NCI-H524 (cell line): ENCODE results near the gene TULP1.

Experiments used
- DNase-seq, 2 experiments: peaks; one replicate each; lab custom pipeline; 2025; lab: John Stamatoyannopoulos, UW

The TULP1 gene

GRCh38 chr6:35483893-35484645 lies 28.6 kb downstream of the TULP1 start:
- peak; percentile 63 to 78 for DNase-seq

DNA sequence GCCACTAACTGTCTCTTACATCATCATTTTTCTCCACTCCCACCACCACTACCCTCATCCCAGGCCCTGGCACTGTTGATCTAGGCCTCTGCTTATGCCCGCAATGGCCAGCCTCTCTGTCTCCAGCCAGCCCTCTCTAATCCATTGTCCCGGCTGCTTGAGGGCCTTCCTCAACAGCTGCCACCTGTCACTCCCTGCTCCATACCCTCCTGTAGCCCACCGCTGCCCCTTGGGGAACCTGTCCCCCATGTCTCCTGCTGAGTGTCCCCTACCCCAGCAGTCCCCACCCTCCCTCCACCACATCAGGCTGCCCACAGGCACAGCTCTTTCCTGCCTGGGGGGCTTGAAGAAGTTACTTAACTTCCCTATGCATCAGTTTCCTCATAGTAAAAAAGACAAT lies 29.2 kb downstream of the TULP1 start:
- DNase-seq = peak; percentile 54 to 74

GRCh38 chr6:35483062-35483461 lies 29.6 kb downstream of the TULP1 start:
- no peak for DNase-seq

DNA sequence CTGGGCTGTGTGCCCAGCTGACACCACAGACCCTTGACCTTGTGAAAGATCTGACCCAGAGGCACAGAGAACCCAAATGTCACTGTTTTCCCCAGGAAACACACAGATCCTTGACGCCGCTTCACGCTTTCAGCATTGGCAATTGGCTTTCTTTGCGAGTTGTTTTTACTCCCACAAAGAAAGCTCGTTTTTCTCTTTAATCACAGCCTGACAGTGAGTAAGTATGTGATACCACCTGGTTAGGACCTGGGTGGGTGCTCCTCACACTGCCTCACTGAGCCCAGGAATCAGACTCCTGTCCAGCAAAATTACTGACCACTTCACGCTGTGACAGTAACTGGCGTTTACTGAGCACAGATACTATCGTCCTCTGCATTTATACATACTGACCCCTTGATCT lies 31.5 kb downstream of the TULP1 start:
- no peak for DNase-seq

- DNase-seq = no peak
These were observed 32.5 kb downstream of the TULP1 start for GRCh38 chr6:35480176-35480575.

- no peak for DNase-seq
These were observed 34.4 kb downstream of the TULP1 start for GRCh38 chr6:35478259-35478658.

DNA sequence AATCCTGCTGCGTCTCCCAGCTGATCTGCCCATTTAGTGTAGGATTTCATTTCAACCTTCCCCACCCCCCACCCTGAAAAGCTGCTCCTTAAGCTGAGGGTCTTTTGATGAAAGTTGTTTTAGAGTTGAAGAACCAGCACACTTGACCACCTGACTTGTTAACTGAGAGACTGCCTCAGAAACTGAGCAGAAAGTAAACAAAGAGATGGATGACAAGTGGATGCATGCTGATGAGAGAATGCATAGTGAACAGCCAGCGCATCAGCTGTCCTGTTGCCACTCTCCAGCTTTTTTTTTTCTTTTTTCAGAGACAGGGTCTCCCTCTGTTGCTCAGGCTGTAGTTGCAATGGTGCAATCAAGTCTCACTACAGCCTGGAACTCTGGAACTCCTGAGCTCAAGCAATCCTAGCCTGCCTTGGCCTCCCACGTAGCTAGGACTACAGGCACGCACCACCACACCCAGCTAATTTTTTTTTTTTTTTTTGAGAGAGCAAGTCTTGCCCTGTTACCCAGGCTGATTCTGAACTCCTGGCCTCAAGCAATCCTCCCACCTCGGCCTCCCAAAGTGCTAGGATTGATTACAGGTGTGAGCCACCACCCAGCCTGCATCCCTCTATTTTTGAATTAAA lies 35.0 kb downstream of the TULP1 start:
- DNase-seq = no peak

- no peak for DNase-seq
These were observed 35.7 kb downstream of the TULP1 start for GRCh38 chr6:35477028-35477427.

DNA sequence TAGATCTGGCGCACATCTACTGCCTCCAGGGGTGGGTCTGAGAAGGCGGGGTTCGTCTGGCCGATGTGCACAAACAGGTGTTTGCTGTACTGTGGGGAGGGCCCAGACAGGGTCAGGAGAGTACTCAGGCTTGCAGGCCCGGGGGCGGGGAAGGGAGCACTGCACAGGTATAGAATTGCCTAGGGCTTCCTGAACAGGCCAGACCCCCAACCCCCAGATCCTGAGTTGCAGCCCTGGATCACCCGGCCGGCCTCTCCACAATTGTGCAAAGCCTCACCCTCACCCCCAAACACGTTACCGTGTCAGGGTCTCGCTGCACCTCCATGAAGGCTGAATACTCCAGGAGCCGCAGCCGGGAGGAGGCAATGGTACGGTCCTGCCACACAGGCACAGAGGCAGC lies 36.7 kb downstream of the TULP1 start:
- DNase-seq = no peak

DNA sequence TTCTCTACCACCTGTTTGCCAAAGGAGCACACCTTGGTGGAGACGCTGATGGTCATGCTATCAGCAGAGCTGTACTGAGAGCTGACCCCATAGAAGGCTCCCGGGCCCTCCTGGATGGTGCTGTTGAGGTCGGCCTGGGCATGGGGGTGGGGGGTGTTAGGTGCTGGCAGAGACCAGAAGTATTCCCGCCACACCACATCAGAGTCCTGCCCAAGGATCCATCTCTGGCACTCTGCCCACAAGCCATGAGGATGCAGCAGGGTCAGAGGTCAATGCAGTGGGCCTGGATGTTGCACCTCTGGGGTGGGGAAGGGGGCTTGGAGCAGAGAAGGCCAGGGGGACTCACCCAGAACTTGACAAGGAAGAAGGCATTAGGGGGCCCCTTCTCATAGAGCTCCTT lies 37.1 kb downstream of the TULP1 start:
- no peak for DNase-seq

GRCh38 chr6:35474942-35475570 lies 37.6 kb downstream of the TULP1 start:
- DNase-seq = no peak

GRCh38 chr6:35474131-35474941 lies 38.4 kb downstream of the TULP1 start:
- no peak for DNase-seq

DNA sequence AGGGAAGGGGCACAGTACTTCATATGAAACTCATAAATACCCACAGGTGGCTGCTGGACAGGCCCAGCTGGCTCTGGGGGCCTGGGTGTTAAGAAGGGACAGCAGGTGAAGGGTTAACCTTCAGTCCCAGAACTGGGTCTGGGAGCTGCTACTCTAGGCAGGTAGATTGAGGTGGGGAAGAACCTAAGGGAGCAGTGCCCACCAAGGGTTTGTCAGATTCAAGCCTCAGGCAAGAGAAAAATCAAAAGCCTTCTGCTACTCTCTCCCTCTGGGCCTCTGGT lies 38.9 kb downstream of the TULP1 start:
- DNase-seq = peak in 1 of 2 experiments; percentile 26

- DNase-seq = no peak
These were observed 39.4 kb downstream of the TULP1 start for GRCh38 chr6:35473075-35473849.

GRCh38 chr6:35471836-35472345 lies 40.8 kb downstream of the TULP1 start:
- DNase-seq = no peak

GRCh38 chr6:35470663-35471120 lies 42.0 kb downstream of the TULP1 start:
- DNase-seq = no peak

DNA sequence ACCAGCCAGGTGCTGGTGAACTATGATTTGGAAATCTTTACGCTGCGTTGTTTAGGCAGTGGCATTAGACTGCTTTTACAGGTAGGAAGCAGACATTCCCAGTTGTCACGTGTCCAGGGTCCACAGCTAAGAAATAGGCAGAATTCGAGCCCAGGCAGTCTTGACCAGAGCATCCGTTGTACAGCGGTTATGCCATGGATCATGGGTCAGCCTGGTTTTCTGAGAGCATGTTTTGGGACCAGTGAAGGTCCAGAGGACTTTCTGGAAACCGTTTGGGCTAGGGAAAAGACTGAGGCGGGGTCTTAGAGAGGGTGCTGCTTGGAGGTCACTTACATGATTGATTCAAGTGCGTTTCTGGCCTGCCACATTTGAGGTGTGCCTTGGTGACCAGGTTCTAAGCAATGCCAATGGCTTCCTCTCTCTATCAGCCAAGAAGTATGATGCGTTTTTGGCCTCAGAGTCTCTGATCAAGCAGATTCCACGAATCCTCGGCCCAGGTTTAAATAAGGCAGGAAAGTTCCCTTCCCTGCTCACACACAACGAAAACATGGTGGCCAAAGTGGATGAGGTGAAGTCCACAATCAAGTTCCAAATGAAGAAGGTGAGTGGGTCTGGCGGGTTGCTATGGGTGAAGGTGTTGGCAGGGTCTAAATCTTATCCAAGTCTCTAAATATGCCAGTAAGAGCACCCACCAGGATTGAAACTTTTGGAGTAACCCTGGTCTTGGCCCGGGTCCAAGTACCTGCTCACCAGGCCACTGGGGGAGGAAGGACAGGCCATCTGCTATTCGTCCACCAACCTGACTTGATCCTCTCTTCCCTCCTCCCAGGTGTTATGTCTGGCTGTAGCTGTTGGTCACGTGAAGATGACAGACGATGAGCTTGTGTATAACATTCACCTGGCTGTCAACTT lies 42.7 kb downstream of the TULP1 start:
- DNase-seq = peak in 1 of 2 experiments; percentile 51

- peak in 1 of 2 experiments; percentile 56 for DNase-seq
These were observed 43.5 kb downstream of the TULP1 start for GRCh38 chr6:35468980-35469750.

DNA sequence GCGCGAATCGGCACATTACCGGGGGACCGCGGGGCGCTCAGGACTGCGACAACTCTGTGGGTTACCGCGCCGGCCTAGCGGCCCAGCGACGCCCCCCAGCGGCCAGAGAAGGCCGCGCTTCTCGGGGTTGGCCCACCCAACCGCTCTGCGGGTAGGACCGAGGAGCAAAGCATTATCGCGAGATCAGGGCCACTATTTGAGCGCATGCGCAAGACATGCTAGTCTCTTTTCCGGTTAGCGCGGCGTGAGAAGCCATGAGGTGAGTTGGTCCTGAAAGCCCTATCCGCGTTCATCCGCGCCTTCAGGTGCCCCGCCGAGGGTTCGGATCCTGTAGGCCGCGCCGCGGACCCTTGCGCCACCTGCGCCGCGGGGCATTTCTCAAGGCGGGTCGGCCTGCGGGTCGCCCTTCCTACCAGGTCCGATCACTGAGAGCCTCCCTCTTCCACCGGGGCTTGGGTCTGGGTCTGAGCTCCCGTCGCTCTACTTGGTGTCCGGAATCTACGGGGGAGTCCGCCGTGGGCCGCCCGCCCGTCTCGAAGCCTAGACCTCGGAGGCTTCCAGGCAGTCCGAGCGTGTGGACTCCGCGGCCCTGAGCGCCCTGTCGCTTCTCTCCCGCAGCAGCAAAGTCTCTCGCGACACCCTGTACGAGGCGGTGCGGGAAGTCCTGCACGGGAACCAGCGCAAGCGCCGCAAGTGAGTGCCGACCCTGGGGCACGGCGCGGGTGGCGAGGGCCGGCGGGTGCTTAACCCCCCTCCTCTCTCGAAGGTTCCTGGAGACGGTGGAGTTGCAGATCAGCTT lies 44.3 kb downstream of the TULP1 start, which contains the start of gene RPL10A:
TSS of gene RPL10A (plus strand) at position 221 of the 799 bp plus-strand sequence. CDS start at position 255, 34 bp downstream.
- peak; percentile 91 to 96 for DNase-seq
